ENCODE data around the gene SPEM1.

DNA sequence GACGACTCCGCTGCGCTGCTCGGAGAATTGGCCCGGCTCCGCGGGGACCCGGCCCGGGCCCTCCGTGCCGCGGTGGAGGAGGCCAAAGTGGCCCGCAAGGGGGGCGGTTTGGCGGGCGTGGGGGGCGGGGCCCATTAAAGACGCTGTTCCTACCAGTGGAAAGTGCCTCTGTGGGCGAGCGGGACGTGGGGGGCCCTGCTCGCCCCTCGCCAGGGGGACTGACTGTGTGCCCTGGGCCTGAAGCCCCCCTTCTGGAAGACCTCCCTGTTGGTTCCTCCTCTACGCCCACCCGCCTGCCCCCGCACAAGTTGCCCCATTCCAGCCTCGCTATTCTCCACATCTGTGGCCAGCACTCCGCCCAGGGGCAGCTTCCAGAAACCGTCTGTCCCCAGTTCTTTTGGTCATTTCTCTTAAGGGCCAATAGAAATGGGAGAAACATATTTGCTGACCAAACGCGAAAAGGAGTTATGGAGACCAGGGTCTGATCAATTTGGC lies 17.3 kb downstream of the SPEM1 start:
- TF ChIP-seq, protein P1, sequence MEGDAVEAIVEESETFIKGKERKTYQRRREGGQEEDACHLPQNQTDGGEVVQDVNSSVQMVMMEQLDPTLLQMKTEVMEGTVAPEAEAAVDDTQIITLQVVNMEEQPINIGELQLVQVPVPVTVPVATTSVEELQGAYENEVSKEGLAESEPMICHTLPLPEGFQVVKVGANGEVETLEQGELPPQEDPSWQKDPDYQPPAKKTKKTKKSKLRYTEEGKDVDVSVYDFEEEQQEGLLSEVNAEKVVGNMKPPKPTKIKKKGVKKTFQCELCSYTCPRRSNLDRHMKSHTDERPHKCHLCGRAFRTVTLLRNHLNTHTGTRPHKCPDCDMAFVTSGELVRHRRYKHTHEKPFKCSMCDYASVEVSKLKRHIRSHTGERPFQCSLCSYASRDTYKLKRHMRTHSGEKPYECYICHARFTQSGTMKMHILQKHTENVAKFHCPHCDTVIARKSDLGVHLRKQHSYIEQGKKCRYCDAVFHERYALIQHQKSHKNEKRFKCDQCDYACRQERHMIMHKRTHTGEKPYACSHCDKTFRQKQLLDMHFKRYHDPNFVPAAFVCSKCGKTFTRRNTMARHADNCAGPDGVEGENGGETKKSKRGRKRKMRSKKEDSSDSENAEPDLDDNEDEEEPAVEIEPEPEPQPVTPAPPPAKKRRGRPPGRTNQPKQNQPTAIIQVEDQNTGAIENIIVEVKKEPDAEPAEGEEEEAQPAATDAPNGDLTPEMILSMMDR (IDR thresholded peaks at IDR 0.05; ENCODE audit: insufficient read depth, low read depth, low read length), result no peak
- no peak for TF ChIP-seq EZH2 (IDR thresholded peaks at IDR 0.05; ENCODE audit: insufficient read depth, low read length)

Measured in astrocyte (in vitro differentiated cells and primary cell).